Gastrocnemius medialis (tissue), 4 donors: Measurements from ENCODE around the gene TMEM178A.

Experiments used
- POLR2A ChIP-seq, 2 donors: fragments of 450-650 bp; IDR thresholded peaks; one replicate each; pipeline ENCODE4 v1.6.1; 2017; ENCODE audit warnings: antibody characterized with exemption in 2 of 2, mild to moderate bottlenecking in 2 of 2, moderate library complexity in 2 of 2
- TF ChIP-seq, protein P1 (sequence below), 5 experiments: fragments of 450-650 bp in 3 of 5; fragments of 200-600 bp in 2 of 5; sonication (generic) in 2 of 5; IDR thresholded peaks in 4 of 5; conservative IDR thresholded peaks in 1 of 5; 1 replicate in 4 of 5; 2 replicates in 1 of 5; pipeline ENCODE4 v1.5.1; 2016 to 2019; ENCODE audit warnings: antibody characterized with exemption in 5 of 5, mild to moderate bottlenecking in 3 of 5, moderate library complexity in 3 of 5

DNA sequence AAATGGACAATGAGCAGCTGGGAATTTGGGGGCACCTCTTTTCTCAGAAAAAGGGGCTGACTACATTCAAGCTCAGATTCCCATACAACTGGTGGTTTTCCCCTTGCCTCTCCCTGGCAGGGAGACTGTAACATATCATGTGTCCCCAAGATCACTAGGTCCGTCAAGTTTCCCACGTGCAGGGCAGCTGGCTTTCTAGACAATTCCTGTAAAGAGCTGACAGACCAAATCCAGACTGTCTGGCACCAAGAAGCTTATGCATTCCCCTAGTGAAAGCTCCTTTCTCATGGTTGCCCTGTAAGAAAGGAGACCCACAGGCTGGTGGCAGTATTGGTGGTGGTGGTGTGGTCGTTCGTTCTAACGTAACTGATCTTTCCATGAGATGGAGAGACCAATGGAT lies 64.6 kb downstream of the TMEM178A start:
- TF ChIP-seq, protein P1, sequence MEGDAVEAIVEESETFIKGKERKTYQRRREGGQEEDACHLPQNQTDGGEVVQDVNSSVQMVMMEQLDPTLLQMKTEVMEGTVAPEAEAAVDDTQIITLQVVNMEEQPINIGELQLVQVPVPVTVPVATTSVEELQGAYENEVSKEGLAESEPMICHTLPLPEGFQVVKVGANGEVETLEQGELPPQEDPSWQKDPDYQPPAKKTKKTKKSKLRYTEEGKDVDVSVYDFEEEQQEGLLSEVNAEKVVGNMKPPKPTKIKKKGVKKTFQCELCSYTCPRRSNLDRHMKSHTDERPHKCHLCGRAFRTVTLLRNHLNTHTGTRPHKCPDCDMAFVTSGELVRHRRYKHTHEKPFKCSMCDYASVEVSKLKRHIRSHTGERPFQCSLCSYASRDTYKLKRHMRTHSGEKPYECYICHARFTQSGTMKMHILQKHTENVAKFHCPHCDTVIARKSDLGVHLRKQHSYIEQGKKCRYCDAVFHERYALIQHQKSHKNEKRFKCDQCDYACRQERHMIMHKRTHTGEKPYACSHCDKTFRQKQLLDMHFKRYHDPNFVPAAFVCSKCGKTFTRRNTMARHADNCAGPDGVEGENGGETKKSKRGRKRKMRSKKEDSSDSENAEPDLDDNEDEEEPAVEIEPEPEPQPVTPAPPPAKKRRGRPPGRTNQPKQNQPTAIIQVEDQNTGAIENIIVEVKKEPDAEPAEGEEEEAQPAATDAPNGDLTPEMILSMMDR (IDR thresholded peaks at IDR 0.05 in 4 of 5, conservative IDR thresholded peaks at IDR 0.05 in 1 of 5), result no peak
- TF ChIP-seq POLR2A (IDR thresholded peaks at IDR 0.05), result no peak
